ENCODE results near the gene DNAH8.
"Not testable (repeated sequence)": the region's sequence is repeated elsewhere in the genome, so short reads cannot be mapped to it uniquely, and the experiment has no call there.

Gene DNAH8

DNA sequence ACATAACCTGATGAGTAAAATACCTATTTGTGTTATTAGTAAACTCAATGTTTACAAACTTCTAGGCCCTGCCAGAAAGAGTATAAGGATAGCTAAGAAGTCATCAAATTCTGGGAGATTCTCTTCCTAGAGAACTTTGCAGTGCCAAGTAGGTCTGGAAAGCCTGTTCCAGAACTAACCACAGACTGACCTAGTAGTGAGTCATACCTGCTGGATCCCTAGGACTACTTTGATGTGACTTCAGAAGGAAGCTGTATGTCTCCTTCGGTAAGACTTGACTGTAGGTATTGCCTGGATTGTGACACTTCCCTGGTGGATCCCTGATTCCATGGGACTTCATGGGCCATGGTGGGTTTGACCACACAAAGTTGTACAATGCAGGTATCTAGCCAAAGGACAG, 131.7 kb downstream of the DNAH8 start:
- no peak for DNase-seq

GRCh38 chr6:38847497-38847896, 132.4 kb downstream of the DNAH8 start:
- no peak for DNase-seq

DNA sequence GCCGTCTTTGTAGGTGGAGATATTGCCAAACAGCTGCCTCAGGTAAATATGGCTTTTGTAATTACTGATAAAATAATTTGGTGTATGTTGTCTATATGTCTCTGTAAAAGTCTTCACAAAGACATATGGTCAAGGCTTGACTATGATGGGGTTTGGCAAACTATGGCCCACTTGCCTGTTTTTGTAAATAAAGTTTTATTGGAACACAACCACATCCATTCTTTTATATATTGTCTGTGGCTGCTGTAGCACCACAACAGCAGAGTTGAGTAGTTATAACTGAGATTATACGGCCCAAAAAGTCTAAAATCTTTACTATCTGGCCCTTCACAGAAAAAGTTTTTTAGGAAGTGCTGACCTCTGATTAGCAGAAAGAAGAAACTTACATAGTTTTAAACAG, 133.6 kb downstream of the DNAH8 start:
- DNase-seq: no peak

GRCh38 chr6:38852215-38852614, 137.1 kb downstream of the DNAH8 start:
- no peak for DNase-seq

DNA sequence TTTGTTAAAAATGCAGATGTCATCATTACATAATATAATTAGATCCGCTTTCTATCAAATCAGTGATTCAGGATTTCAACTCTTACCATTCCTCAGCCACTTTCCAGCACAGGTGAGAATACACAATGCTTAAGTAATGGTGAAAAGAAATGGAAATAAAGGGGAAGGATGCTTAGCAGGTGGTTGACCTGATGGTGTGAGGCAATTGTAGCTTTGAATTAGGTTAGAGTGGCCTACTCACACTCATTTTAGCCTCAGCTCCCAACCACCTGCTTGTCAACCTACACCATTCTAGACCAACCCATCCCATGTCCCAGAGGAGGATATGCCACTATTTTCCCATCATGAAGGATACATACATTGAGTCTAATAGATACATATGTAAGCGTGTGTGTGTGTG, 138.1 kb downstream of the DNAH8 start:
- no peak for DNase-seq

DNA sequence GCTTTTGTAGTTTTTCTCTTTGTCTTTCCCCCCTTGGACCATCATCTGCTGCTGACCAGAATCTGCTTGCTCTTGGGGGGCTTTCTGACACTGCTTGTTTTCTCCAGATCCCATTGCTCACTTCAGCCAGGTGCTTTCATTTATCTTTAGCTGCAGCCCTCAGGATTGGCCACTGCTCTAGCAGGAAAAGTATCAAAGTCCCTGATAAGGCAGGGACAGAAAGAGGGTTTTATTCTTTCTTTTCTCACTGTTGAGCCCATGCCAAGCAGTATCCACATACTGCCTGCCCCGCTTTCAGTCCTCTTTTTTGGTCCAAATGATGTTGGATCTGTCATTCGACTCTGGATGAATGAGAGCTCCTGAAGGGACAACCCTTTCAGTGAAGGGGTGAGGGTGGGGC, 141.4 kb downstream of the DNAH8 start:
- DNase-seq: no peak

DNA sequence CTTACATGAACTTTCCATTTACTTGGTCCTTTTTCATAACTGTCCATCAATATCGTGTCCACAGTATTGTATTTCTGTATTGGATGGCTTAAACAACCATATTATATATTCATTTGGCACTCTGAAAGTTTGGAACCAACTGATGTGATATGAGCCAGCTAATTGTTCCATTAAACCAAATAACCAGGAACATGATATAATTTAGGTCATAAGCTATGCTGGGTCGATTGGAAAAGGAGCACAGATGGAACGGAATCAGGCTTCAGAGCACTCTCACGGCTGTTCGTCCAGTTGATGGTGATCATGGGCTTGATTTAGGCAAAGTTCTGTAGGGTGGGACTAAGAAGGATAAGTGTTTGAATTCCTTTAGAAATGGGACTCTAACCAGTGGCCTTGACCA, 142.7 kb downstream of the DNAH8 start:
- no peak for DNase-seq

- DNase-seq: no peak
Observed at GRCh38 chr6:38860041-38860440, 144.9 kb downstream of the DNAH8 start.

GRCh38 chr6:38861926-38862401, 146.9 kb downstream of the DNAH8 start:
- DNase-seq: no peak

GRCh38 chr6:38865521-38866174, 150.5 kb downstream of the DNAH8 start:
- no peak for DNase-seq

DNA sequence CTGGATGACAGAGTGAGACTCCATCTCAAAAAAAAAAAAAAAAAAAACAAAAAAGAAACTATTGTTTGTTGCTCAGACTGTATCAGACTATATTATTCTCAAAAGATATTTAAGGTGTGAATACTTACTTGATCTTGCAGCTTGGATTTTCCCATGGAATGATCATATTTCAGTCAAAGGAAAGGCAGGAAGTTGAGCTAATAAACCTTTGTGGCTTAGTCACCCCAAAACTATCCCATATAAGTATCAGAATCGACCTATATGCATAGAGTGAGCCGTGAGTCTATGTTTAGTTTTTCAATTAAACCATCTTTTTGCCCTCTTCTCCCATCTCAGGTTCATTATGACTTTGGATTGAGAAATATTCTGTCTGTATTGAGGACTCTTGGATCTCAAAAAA, 152.6 kb downstream of the DNAH8 start:
- DNase-seq: no peak

DNA sequence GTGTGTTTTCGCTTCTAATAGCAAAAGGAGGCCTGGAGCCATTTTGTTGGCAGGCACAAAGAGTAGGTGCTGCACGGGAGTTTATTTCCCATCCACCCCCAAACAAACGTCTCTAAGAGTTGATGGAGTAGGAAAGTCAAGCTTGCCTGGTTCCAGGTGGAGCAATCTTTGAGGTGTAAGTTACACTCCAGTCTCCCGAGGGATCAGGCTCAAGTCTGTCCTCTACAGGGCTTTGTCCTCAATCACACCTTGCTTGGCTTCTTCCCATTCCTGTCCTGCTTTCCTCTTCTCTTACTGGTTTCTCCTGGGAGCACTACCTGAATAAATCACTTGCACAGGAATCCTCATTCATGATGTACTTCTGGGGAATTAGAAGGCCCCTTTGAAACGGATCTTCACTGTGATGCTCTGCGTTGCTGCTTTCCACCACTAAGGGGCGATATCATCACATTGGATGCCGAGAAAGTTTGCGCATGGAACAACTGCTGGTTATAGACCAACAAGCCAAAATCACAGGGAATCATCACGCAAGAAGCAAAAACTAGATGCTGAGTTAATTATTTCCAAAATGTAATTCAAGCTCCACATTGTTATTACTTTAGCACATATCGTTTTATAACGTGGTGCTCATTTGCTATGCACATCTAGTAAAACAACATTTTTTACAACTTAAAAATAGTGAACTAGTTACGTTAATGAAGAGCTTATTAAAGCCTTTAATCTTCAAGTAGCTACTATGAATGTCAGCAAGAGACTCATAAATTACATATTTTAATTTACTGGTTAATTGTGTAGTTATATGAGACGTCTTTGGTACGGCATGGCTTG, 156.8 kb downstream of the DNAH8 start:
- DNase-seq: peak; percentile 85

GRCh38 chr6:38873001-38873400, 157.9 kb downstream of the DNAH8 start:
- no peak for DNase-seq

DNA sequence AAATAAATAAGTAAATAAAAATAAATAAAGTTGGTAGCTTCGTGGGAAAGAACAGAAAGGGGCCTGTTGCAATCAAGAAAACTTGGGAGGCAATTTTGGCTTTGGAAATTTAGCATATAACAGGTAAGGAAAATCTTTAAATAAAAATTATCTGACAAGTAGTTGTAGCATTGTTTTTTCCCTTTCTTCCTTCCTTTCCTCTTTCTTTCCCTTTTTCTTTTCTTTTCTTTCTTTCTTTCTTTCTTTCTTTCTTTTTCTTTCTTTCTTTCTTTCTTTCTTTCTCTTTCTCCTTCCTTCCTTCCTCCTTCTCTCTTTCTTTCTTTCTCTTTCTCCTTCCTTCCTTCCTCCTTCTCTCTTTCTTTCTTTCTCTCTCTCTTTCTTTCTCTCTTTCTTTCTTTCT, 158.7 kb downstream of the DNAH8 start:
- not testable (repeated sequence) for DNase-seq

GRCh38 chr6:38876475-38876874, 161.4 kb downstream of the DNAH8 start:
- no peak for DNase-seq

- DNase-seq: no peak
Observed at GRCh38 chr6:38877721-38878120, 162.6 kb downstream of the DNAH8 start.

GRCh38 chr6:38882157-38882556, 167.0 kb downstream of the DNAH8 start:
- no peak for DNase-seq

DNA sequence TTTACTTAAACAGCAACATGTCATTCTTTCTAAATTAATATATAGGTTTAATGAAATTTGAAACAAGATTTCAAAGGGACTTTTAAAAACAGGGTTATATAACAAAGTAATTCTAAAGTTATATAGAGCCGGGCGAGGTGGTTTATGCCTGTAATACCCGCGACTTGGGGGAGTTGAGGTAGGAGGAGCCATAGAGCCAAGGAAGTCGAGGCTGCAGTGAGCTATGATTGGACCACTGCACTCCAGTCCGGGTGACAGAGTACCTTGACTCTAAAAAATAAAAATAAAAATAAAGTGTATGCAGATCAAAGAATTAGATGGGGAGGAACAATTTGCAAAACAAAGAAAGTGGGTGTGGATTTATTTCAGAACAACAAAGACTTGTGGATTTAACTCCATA, 182.4 kb downstream of the DNAH8 start:
- no peak for DNase-seq

- DNase-seq: no peak
Observed at GRCh38 chr6:38901802-38902522, 186.9 kb downstream of the DNAH8 start.

GRCh38 chr6:38906582-38906981, 191.5 kb downstream of the DNAH8 start:
- no peak for DNase-seq

- no peak for DNase-seq
Observed at GRCh38 chr6:38907264-38907663, 192.2 kb downstream of the DNAH8 start.

GRCh38 chr6:38909015-38909730, 194.1 kb downstream of the DNAH8 start:
- DNase-seq: no peak

DNA sequence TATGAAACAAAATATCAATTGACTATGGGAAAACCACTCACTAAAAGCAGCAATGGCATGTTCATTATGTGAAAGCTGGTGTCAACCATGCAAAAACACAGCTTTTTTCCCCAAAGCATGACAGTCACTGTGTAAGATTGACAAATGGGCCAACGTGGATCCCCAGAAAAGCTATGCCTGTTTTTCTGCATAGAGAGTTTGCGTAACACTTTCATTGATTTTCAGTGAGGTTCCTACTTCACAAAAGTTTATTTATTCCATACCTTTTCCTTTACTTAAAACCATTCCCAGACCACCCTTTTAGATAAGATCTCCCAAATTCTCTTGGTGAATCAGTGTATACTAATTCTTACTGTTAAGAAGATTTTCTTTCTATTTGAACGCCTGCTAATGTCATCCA, 195.1 kb downstream of the DNAH8 start:
- DNase-seq: no peak
